T-helper 2 cell treated with Interferon-gamma antibody and Interleukin-4, amounts not matched to agents 5 μg/mL and 100 μg/mL, for 36 hours (primary cell): ENCODE measurements around the gene GALNT12.

Source experiments
- DNase-seq: peaks from one replicate; pipeline ENCODE4 v3.0.0; 2021; ENCODE audit warnings: low spot score
- H3K27ac Mint-ChIP-seq: one replicate; pipeline ENCODE4 v1.8.0; 2021; ENCODE audit warnings: mild to moderate bottlenecking, mixed read lengths
- H3K27me3 Mint-ChIP-seq: one replicate; pipeline ENCODE4 v1.8.0; 2021; ENCODE audit warnings: low read depth, mixed read lengths
- H3K36me3 Mint-ChIP-seq: one replicate; pipeline ENCODE4 v1.8.0; 2021; ENCODE audit warnings: low read depth, mixed read lengths
- H3K4me1 Mint-ChIP-seq: one replicate; pipeline ENCODE4 v1.8.0; 2021; ENCODE audit warnings: low read depth, mixed read lengths
- H3K4me3 Mint-ChIP-seq: one replicate; pipeline ENCODE4 v1.8.0; 2022; ENCODE audit warnings: mild to moderate bottlenecking, moderate library complexity, mixed read lengths
- H3K9me3 Mint-ChIP-seq: one replicate; pipeline ENCODE4 v1.8.0; 2021; ENCODE audit warnings: mixed read lengths

Gene GALNT12

GRCh38 chr9:98842510-98842909 lies 35.0 kb downstream of the GALNT12 start:
- DNase-seq, result no peak
- Mint-ChIP-seq H3K4me3 (no peak overlapping the region), H3K4me1 (no peaks in the 10 kb centered on the region)

DNA sequence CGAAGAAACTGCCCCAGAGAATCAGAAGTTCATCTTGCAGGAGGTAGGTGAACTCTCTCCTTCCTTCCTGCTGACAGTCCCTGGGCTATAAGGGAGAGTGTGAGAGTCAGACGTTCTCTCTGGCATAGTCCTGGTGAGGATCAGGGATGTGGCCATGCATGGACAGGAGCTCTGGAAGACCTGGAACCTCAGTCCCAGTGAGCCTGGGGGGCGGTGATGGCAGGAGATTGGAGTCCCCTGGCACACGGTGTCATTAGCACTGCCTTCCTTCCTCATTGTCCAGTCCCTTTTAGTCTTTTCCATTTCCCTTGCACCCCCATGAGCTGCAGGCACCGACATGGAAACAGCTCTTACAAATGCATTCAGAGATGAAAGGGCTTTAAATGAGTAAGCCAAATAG lies 38.6 kb downstream of the GALNT12 start:
- DNase-seq, result no peak
- Mint-ChIP-seq H3K27ac (no peak overlapping the region), H3K4me3 (no peak overlapping the region), H3K36me3 (no peaks in the 10 kb centered on the region), H3K9me3 (no peaks in the 10 kb centered on the region), H3K4me1 (no peaks in the 10 kb centered on the region), H3K27me3 (no peaks in the 10 kb centered on the region)

More at GRCh38 chr9:98842510-98842909, 35.0 kb downstream of the GALNT12 start:
- Mint-ChIP-seq H3K27ac (no peak overlapping the region), H3K36me3 (no peaks in the 10 kb centered on the region), H3K9me3 (no peaks in the 10 kb centered on the region), H3K27me3 (no peaks in the 10 kb centered on the region)

DNA sequence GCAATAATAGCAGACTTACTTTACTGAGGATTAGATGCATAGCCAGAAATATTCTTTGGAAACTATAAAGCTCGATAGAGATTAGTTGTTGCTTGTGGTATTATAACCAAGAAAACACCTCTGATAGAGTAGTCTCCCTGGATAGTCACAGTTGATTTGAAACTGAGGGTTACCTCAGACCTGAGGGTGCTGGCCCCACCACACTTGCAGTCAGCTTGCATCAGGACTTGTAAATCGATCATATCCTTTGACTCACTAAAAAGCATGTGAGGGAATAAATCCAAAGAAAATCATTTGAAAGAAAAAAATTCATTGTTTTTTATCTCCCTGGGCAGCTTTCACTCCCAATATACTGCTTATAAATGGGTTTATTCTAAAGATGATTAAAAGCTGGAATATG lies 39.4 kb downstream of the GALNT12 start:
- Mint-ChIP-seq H3K36me3 (no peaks in the 10 kb centered on the region), H3K9me3 (no peaks in the 10 kb centered on the region), H3K4me3 (no peak overlapping the region), H3K27me3 (no peaks in the 10 kb centered on the region), H3K27ac (no peak overlapping the region), H3K4me1 (peaks cover 7% of the 10 kb centered on the region)
- no peak for DNase-seq

DNA sequence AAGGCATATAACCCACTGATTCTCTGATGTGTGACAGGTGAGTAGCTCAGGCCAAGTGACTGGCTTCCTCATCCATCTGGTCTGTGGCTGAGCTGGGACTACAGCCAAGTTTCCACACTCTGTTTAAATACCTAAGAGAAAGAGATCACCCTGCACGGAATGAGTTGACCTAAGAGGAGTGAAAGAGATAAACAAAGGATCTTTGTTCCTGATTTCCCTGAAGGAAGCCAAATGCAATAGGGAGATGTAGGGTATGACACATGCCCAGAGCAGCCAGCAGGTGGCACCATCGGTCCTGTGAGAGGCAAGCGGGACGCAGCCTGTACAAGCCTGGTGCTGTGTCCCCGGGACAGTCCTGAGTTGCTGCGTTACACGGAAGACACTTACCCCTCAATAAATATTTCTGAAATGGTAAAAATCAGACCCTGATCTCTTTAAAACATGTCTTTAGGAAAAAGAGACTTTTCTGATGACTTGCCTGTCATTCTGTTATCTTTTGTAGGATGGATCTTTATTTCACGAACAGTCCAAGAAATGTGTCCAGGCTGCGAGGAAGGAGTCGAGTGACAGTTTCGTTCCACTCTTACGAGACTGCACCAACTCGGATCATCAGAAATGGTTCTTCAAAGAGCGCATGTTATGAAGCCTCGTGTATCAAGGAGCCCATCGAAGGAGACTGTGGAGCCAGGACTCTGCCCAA lies 41.1 kb downstream of the GALNT12 start:
- H3K4me3 Mint-ChIP-seq, result no peak overlapping the region
- DNase-seq, result peak; percentile 53
- H3K27ac Mint-ChIP-seq, result no peak overlapping the region
- no peaks in the 10 kb centered on the region for H3K27me3 Mint-ChIP-seq
- no peaks in the 10 kb centered on the region for H3K9me3 Mint-ChIP-seq
- H3K36me3 Mint-ChIP-seq, result no peaks in the 10 kb centered on the region
- H3K4me1 Mint-ChIP-seq, result peaks cover 8% of the 10 kb centered on the region

GRCh38 chr9:98849563-98849962 lies 42.1 kb downstream of the GALNT12 start:
- no peak overlapping the region for H3K4me3 Mint-ChIP-seq
- H3K4me1 Mint-ChIP-seq, result peaks cover 8% of the 10 kb centered on the region
- H3K9me3 Mint-ChIP-seq, result no peaks in the 10 kb centered on the region
- no peak overlapping the region for H3K27ac Mint-ChIP-seq
- no peaks in the 10 kb centered on the region for H3K36me3 Mint-ChIP-seq
- no peaks in the 10 kb centered on the region for H3K27me3 Mint-ChIP-seq
- no peak for DNase-seq

- H3K9me3 Mint-ChIP-seq, result no peaks in the 10 kb centered on the region
- no peak for DNase-seq
- no peak overlapping the region for H3K27ac Mint-ChIP-seq
Observed at GRCh38 chr9:98850851-98851729, 43.6 kb downstream of the GALNT12 start.

GRCh38 chr9:98851730-98852459 lies 44.4 kb downstream of the GALNT12 start:
- Mint-ChIP-seq H3K27me3 (peaks cover 3% of the 10 kb centered on the region), H3K9me3 (no peaks in the 10 kb centered on the region), H3K4me3 (no peak overlapping the region), H3K4me1 (peaks cover 8% of the 10 kb centered on the region), H3K36me3 (no peaks in the 10 kb centered on the region), H3K27ac (no peak overlapping the region)
- no peak for DNase-seq

More at GRCh38 chr9:98850851-98851729, 43.6 kb downstream of the GALNT12 start:
- Mint-ChIP-seq H3K4me3 (no peak overlapping the region), H3K4me1 (peaks cover 8% of the 10 kb centered on the region), H3K27me3 (peaks cover 2% of the 10 kb centered on the region), H3K36me3 (no peaks in the 10 kb centered on the region)

DNA sequence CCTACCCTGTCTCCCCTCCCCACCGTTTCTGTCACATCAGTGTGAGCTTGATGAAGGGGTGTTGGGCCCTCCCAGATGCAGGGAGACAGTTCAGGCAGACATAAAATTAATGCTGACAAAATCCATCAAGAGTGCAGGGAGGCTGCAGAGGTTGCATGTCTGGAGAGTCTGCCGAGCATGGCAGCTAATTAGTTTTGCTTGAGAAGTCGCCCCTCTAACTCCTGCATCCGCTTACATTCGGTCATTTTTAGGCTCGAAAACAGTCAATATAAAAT lies 44.9 kb downstream of the GALNT12 start:
- Mint-ChIP-seq H3K9me3 (no peaks in the 10 kb centered on the region), H3K27me3 (peaks cover 4% of the 10 kb centered on the region), H3K4me1 (peaks cover 8% of the 10 kb centered on the region), H3K27ac (no peak overlapping the region), H3K4me3 (no peak overlapping the region), H3K36me3 (no peaks in the 10 kb centered on the region)
- no peak for DNase-seq

DNA sequence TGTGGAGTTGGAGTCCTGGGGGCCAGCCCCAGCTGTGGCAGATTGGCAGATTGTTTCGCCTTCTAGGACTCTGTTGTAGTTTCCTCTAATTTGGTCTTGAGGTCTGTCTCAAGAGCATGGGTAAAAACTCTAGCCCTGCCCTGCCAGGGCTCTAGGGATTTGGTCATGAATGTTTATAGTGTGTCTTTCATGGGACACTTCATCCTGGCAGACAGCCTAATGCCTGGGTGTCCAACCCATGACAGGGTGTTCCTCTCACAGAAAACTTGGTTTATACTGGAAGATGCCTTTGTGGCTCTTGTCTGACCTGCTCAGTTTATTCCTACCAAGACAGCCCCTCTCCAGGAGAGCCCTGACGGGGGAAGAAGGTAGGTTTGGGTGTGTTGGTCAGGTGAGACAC lies 45.5 kb downstream of the GALNT12 start:
- no peaks in the 10 kb centered on the region for H3K9me3 Mint-ChIP-seq
- no peak overlapping the region for H3K27ac Mint-ChIP-seq
- DNase-seq, result no peak
- H3K36me3 Mint-ChIP-seq, result no peaks in the 10 kb centered on the region
- H3K27me3 Mint-ChIP-seq, result peaks cover 4% of the 10 kb centered on the region
- peaks cover 8% of the 10 kb centered on the region for H3K4me1 Mint-ChIP-seq
- H3K4me3 Mint-ChIP-seq, result no peak overlapping the region

- Mint-ChIP-seq H3K9me3 (no peaks in the 10 kb centered on the region), H3K27ac (no peak overlapping the region), H3K4me3 (no peak overlapping the region)
Observed at GRCh38 chr9:98854266-98854665, 46.8 kb downstream of the GALNT12 start.

DNA sequence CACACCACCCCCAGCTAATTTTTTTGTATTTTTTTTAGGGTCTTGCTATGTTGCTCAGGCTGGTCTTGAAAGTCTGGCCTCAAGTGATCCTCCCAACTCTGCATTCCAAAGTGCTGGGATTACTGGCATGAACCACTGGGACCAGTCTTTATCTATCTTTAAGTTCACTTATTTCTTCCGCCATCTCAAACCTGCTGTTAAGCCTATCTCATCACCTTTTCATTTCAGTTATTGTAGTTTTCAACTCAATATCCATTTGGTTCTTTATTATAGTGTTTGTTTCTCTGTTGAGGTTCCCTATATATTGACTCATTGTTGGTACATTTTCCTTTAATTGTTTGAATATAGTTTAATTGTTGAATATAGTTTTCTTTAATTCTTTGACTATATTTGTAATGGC lies 48.1 kb downstream of the GALNT12 start:
- peaks cover 8% of the 10 kb centered on the region for H3K4me1 Mint-ChIP-seq
- DNase-seq, result no peak
- H3K9me3 Mint-ChIP-seq, result no peaks in the 10 kb centered on the region
- H3K27ac Mint-ChIP-seq, result no peak overlapping the region
- H3K4me3 Mint-ChIP-seq, result no peak overlapping the region
- H3K27me3 Mint-ChIP-seq, result peaks cover 4% of the 10 kb centered on the region
- no peaks in the 10 kb centered on the region for H3K36me3 Mint-ChIP-seq

More at GRCh38 chr9:98854266-98854665, 46.8 kb downstream of the GALNT12 start:
- Mint-ChIP-seq H3K36me3 (no peaks in the 10 kb centered on the region), H3K4me1 (peaks cover 8% of the 10 kb centered on the region), H3K27me3 (peaks cover 4% of the 10 kb centered on the region)
- DNase-seq, result no peak

- peaks cover under 1% of the 10 kb centered on the region for H3K4me1 Mint-ChIP-seq
- DNase-seq, result no peak
- no peak overlapping the region for H3K4me3 Mint-ChIP-seq
Observed at GRCh38 chr9:98856982-98857381, 49.5 kb downstream of the GALNT12 start.

DNA sequence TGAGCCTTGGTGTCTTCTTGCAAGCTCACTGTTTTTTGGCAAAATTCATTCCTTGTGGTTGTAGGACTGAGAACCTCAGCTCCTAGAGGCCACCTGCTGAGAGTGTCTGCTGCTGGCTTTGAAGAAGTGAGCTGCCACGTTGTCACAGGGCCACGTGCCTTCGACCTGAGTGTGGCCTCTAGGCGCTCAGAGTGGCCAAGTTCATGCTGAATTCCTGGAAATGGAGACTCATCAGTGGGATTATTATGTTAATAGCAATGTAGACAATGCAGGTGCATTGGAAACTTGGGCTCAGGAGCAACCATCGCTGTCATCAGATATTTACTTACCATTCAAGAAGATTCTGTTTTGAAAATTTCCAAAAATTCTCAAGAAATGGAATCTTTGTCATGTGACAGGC lies 52.5 kb downstream of the GALNT12 start:
- H3K27ac Mint-ChIP-seq, result no peak overlapping the region
- H3K36me3 Mint-ChIP-seq, result no peaks in the 10 kb centered on the region
- no peak for DNase-seq
- no peaks in the 10 kb centered on the region for H3K9me3 Mint-ChIP-seq
- no peaks in the 10 kb centered on the region for H3K4me1 Mint-ChIP-seq
- no peak overlapping the region for H3K4me3 Mint-ChIP-seq
- peaks cover 4% of the 10 kb centered on the region for H3K27me3 Mint-ChIP-seq

More at GRCh38 chr9:98856982-98857381, 49.5 kb downstream of the GALNT12 start:
- Mint-ChIP-seq H3K9me3 (no peaks in the 10 kb centered on the region), H3K36me3 (no peaks in the 10 kb centered on the region), H3K27me3 (peaks cover 4% of the 10 kb centered on the region), H3K27ac (no peak overlapping the region)

GRCh38 chr9:98860871-98861293 lies 53.4 kb downstream of the GALNT12 start:
- H3K4me3 Mint-ChIP-seq, result no peak overlapping the region
- no peaks in the 10 kb centered on the region for H3K9me3 Mint-ChIP-seq
- no peaks in the 10 kb centered on the region for H3K36me3 Mint-ChIP-seq
- H3K27me3 Mint-ChIP-seq, result peaks cover 2% of the 10 kb centered on the region
- no peak for DNase-seq
- H3K27ac Mint-ChIP-seq, result no peak overlapping the region
- H3K4me1 Mint-ChIP-seq, result no peaks in the 10 kb centered on the region
